Neutrophil (primary cell): ENCODE measurements around the gene NIPAL3.

ENCODE experiments used
- H3K27ac ChIP-seq: fragments of 200-600 bp; sonication (generic); 2 replicates; pipeline ENCODE4 v1.5.1; 2016; ENCODE audit warnings: mild to moderate bottlenecking, moderate library complexity
- H3K27me3 ChIP-seq: fragments of 200-600 bp; sonication (generic); 2 replicates; pipeline ENCODE4 v1.6.0; 2016; ENCODE audit warnings: mild to moderate bottlenecking
- H3K36me3 ChIP-seq: fragments of 200-600 bp; sonication (generic); 2 replicates; pipeline ENCODE4 v1.5.1; 2017
- H3K4me1 ChIP-seq, 2 experiments: fragments of 200-600 bp in 1 of 2; sonication (generic) in 1 of 2; 1 replicate in 1 of 2; 2 replicates in 1 of 2; pipeline versions ENCODE4 v1.5.1 to v1.6.1; 2013 to 2016; ENCODE audit warnings: low read depth in 1 of 2, low read length in 1 of 2, mild to moderate bottlenecking in 1 of 2, moderate library complexity in 1 of 2; ENCODE audit not compliant: control insufficient read depth in 1 of 2, insufficient read depth in 1 of 2
- H3K4me3 ChIP-seq, 2 experiments: fragments of 200-600 bp in 1 of 2; sonication (generic) in 1 of 2; 1 replicate in 1 of 2; 2 replicates in 1 of 2; pipeline ENCODE4 v1.5.1; 2013 to 2016; ENCODE audit warnings: low read depth in 1 of 2, low read length in 1 of 2, mild to moderate bottlenecking in 1 of 2, moderate library complexity in 1 of 2
- H3K9me3 ChIP-seq: fragments of 200-600 bp; sonication (generic); 2 replicates; pipeline ENCODE4 v1.5.1; 2016
- TF ChIP-seq, protein P1 (sequence below): fragments of 200-600 bp; sonication (generic); IDR thresholded peaks from 2 replicates; pipeline ENCODE4 v1.5.1; 2016; ENCODE audit warnings: antibody characterized with exemption

The NIPAL3 gene

DNA sequence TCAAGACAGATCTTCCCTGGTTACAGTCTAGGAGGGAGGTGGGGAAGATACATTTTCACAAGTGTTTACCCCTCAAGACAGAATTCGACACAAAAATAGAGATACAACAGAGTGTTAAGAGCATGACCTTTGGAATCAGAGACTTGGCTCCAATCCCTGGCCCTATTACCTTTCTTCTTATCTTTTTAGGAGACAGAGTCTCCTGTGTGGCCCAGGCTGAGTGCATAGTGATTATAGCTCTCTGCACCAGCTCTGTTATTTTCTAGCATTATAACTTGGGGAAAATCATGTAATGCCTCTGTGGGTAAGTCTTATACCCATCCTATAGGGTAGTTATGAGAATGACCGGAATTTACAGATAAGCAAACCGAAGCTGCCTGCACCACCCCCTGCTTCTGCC, 9.8 kb downstream of the NIPAL3 start:
- no peaks in the 10 kb centered on the region for H3K27me3 ChIP-seq
- peaks cover 45% of the 10 kb centered on the region for H3K36me3 ChIP-seq
- peaks cover 7 to 8% of the 10 kb centered on the region in 2 experiments for H3K4me1 ChIP-seq
- TF ChIP-seq, protein P1, sequence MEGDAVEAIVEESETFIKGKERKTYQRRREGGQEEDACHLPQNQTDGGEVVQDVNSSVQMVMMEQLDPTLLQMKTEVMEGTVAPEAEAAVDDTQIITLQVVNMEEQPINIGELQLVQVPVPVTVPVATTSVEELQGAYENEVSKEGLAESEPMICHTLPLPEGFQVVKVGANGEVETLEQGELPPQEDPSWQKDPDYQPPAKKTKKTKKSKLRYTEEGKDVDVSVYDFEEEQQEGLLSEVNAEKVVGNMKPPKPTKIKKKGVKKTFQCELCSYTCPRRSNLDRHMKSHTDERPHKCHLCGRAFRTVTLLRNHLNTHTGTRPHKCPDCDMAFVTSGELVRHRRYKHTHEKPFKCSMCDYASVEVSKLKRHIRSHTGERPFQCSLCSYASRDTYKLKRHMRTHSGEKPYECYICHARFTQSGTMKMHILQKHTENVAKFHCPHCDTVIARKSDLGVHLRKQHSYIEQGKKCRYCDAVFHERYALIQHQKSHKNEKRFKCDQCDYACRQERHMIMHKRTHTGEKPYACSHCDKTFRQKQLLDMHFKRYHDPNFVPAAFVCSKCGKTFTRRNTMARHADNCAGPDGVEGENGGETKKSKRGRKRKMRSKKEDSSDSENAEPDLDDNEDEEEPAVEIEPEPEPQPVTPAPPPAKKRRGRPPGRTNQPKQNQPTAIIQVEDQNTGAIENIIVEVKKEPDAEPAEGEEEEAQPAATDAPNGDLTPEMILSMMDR = no peak
- H3K4me3 ChIP-seq = no peak overlapping the region
- H3K9me3 ChIP-seq = no peaks in the 10 kb centered on the region
- no peak overlapping the region for H3K27ac ChIP-seq

DNA sequence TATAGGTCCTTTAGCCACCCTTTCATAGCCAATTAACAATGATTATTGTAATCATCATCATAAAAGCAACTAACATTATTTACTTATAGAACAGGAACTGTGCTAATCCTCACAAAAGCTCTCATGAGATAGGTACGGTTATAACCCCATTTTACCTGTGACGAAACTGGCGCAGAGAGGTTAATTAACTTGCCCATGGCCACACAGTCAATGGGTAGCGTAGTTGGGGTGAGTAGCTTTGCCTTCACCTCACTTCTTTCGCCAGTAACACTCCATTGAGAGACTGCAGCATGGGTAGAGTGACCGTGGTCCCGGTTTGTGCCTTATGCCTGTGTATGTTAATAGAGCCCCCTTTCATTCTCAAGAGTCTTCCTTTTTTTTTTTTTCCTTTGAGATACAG, 10.3 kb downstream of the NIPAL3 start:
- Histone ChIP-seq H3K9me3 (no peaks in the 10 kb centered on the region), H3K36me3 (peaks cover 45% of the 10 kb centered on the region), H3K4me3 (no peak overlapping the region), H3K4me1 (peaks cover 2 to 3% of the 10 kb centered on the region in 2 experiments), H3K27ac (no peak overlapping the region), H3K27me3 (no peaks in the 10 kb centered on the region)
- TF ChIP-seq, protein P1 = no peak

DNA sequence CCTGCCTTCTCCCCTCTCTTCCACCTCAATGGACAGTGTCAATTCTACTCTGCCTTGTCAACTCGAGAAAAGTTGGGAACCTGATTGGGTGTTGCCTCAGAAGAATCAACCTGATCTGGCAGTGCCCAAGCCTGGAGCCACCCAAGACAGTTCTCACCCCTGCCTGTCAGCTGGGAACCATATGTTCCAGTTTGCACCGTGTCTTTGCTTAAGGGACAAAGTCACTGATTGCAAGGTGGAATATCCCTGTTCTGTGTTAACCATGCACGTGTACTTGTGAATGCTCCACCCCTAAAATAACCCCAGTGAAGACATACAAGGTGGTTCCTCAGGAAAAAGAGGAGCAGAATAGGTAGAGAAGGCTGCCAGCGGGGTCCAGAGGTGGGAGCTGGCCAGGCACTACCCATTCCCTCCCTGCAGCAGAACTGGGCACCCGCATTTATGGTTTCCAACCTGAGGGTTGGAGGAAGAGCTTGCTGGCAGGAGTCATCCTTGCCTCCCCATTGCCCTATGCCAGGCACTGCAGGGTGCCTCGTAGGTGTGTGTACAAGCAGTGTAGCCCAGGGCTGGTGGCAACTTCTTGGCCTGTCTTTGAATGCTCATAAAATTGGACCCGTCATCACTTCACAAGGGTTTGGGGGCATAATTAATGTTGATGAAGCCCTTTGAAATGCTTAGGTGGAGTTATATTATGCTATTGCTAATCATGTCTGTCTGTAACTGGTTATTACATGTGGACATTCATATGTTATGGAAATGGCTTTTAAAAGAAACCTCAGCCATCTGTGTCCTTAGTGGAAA, 11.3 kb downstream of the NIPAL3 start:
- TF ChIP-seq, protein P1 = no peak
- H3K36me3 ChIP-seq = peaks cover 40% of the 10 kb centered on the region
- H3K9me3 ChIP-seq = no peaks in the 10 kb centered on the region
- H3K27me3 ChIP-seq = no peaks in the 10 kb centered on the region
- no peak overlapping the region for H3K4me3 ChIP-seq
- H3K4me1 ChIP-seq = no peaks in the 10 kb centered on the region
- H3K27ac ChIP-seq = no peak overlapping the region

DNA sequence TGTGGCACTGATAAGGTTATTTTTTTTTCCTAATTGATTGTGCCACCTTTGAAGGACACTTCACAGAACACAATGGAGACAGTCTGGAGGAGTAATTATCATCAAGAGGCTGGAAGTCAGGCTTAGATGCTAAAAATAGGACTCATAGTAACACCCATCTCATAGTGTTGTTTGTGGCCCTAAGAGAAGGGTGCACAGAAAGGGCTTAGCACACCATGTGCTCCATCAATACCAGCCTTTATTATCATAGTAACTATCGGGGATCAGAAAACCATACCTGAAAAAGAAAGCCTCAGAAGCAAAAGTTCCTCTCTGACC, 11.9 kb downstream of the NIPAL3 start:
- peaks cover 34% of the 10 kb centered on the region for H3K36me3 ChIP-seq
- no peaks in the 10 kb centered on the region for H3K4me1 ChIP-seq
- H3K9me3 ChIP-seq = no peaks in the 10 kb centered on the region
- H3K27me3 ChIP-seq = no peaks in the 10 kb centered on the region
- H3K27ac ChIP-seq = no peak overlapping the region
- no peak overlapping the region for H3K4me3 ChIP-seq
- TF ChIP-seq, protein P1 = no peak

DNA sequence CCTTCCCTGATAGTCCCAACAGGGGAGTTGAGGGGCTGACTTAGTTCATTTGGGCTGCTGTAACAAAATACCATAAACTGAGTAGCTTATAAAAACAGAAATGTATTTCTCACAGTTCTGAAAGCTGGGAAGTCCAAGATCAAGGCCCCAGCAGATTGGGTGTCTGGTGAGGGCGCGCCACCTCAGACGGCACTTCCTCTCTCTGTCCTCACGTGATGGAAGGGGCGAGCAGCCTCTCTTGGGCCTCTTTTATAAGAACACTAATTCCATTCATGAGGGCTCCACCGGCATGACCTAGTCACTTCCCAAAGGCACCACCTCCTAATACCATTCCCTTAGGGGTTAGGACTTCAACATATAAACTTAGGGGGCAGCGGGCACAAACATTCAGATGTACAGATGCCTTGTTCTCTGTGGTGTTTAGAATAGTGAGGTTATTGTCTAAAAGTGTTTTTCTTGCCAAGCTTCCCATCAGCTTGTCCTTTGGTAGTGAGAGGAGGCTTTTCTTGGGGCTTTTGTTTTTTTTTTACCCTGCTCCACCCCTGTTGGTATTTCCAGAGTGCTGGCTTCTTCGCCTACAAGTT, 20.3 kb downstream of the NIPAL3 start:
- no peak overlapping the region for H3K4me3 ChIP-seq
- no peaks in the 10 kb centered on the region for H3K4me1 ChIP-seq
- no peak overlapping the region for H3K27ac ChIP-seq
- H3K36me3 ChIP-seq = peaks cover 28% of the 10 kb centered on the region
- H3K9me3 ChIP-seq = no peaks in the 10 kb centered on the region
- TF ChIP-seq, protein P1 = no peak
- H3K27me3 ChIP-seq = no peaks in the 10 kb centered on the region
